NCI-H2029 treated with DMSO at 0.1 percent for 48 hours (cell line): ENCODE results near the gene LEMD1.
"Not testable (repeated sequence)": the region's sequence is repeated elsewhere in the genome, so short reads cannot be mapped to it uniquely, and the experiment has no call there.

Experiments
- DNase-seq: peaks from one replicate; lab custom pipeline; 2025; lab: John Stamatoyannopoulos, UW

The LEMD1 gene

DNA sequence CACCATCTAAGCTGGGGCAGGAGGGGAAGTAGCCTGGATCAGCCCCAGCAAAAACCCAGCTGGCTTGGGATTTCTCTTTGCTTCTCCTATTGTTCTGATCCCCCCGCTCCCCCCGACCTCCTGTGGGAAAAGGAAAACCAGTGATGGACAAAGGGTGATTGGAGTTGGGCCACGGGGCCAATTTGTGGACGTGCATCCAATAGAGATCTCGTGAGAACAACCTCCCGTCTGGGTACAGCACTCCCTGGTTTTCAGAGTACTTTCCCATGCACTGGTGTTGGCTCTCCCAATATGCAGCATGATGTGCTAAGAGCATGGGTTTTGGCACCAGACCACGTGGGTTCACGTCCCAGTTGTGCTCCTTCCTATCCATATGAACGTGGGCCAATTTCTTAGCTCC lies 25.0 kb upstream of the LEMD1 start:
- no peak for DNase-seq

- DNase-seq, result no peak
These were observed 23.7 kb upstream of the LEMD1 start for GRCh38 chr1:205445646-205445935.

DNA sequence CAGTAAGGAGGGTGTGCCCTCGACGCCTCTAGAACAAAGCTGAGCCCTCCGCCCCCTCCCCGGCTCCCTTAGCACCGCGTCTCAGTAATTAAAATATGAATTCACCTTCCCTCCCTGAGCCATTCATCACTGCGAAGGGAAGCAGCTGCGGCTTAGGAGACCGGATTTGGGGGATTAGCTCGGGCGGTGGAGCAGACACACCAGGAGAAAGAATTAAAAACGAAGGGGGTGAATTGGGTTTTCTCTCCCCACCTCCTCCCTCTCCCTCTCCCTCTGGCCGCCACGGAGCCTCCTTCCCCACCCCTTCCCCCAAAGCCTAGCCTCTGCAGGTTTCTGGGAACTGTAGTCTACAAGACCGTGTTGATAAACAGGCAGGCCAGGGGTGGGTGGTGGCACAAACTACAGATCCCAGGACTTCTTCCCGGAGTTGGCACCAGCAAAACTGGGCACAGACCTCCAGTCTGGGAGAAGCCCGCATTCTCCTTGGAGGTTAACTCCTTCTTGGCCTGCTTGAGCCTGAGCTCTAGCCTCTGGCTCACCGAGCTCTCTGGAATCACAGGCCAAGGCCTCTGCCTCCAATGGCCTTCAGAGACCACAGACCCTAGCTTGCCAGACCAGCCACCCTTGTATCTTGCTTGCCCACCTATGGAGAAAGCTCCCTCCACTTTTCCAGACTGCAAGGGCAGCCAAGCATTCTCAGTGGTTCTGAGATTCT lies 23.2 kb upstream of the LEMD1 start:
- DNase-seq, result no peak

- no peak for DNase-seq
These were observed 22.6 kb upstream of the LEMD1 start for GRCh38 chr1:205444300-205444930.

DNA sequence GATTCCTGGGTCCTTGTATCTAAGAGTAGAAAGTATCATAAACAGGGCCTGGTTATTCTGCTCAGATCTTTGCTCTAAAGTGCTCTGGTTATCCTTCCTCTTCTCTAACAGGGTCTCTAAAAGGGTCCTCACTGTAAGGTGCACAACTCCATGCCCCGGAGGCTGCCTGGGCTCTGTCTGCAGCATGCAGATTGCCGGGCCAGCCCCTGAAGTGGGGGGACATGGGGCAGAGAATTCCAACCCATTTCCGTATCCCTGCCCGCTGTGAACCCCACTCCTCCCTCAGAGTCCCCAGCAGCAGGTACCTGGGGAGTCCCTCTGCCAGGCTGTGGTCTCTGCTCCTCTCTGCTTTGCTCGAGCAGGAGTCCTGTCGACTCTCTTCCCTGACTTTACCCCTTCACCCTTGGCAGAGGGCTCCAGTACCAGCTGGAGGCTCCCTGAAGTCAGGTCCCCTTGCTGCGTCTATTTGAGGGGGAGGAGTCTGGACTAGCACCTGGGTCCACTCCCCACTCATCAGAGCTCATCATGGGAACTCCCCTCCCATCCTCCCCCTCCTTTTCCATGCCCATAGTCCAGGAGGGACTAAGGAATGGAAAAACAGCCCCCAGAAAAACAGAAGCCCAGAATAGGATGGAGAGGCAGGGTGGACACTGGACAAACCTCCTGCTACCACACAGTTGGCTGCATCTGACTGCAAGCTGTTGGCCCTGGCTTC lies 21.9 kb upstream of the LEMD1 start:
- no peak for DNase-seq

DNA sequence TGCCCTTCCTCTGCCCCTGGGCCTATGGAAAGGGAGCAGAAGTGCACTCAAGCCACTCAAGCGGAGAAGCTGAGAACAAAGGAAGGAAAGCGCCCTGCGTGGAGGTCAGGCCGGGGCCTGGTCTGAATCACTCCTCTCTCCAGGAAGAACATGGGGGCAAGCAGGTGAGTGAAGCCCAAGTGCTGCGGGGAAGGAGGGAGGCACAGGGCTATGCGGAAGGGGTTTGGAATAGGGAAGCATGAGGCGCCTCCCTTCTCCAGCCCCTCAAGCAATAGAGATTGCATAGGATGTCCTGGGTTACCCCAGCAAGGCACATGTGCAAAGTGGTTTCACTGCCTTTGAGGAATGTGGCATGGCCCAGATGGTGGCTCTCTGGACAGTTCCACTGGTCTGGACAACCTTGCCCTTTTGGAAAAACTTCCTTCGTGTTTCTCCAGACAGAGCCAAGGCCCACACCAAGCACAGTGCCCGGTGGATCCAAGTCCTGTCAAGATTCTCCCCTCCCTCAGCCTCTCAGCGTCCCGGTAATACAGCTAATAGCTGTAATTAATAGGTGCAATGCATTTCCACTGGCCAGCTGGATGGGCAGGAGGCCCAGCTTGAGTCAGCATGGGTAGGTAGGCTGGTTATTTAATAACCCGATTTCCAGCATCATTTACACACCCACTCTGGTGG lies 20.3 kb upstream of the LEMD1 start:
- peak; percentile 45 for DNase-seq

- DNase-seq, result no peak
These were observed 19.8 kb upstream of the LEMD1 start for GRCh38 chr1:205441716-205442050.

DNA sequence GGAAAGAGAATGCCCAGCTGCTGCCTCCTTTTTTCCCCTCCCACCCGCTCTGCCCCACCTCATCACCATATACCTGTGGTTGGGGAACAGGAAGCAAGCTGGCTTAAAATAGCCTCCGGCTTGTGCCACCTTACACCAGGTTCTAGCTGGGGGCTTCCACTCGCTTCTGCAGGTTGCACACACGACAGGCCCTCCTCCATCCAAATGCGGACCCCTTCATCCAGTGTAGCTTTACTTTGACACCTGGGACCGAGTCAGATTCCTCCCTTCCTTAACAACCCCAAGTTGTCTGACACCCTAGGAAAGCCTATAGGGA lies 19.4 kb upstream of the LEMD1 start:
- no peak for DNase-seq

DNA sequence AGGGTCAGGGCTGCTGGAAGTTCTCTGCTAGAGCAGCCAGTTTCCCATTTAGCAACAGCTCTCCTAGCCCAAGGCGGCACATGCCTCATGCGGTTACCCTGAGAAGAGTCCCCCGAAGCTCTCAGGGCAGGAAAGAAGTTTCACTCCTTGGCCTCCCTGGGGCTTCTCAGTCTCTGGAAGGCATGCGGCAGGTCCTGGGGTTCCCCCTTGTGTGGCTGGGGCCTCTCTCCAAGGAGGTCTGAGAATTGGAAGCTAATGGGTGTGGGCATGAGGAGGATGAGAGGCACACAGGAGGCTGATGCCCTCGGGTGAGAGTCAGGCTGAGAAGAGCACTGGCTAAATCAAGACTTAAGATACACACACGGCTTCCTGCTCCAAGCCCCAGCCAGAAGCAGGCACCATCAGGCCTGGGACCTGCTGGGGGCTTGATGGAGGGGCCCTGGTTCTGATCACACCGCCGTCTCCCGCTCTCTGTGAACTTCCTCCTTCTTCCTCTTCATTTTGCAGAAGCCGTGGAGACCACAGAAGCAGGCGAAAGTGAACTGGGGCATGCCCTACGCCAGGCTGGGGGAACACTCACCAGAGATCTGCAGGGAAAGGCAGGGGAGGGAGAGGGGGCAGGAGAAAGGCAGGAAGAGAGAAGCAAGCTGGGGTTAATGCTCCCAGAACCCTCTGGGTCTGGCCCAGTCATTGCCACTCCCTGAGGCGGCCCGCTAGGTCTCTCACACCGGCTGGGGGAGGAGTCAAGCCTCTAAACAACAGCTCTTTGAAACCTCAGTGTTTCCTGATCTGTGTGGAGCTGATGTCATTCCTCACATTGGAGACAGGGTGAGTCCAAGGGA lies 18.8 kb upstream of the LEMD1 start:
- peak; percentile 80 for DNase-seq

DNA sequence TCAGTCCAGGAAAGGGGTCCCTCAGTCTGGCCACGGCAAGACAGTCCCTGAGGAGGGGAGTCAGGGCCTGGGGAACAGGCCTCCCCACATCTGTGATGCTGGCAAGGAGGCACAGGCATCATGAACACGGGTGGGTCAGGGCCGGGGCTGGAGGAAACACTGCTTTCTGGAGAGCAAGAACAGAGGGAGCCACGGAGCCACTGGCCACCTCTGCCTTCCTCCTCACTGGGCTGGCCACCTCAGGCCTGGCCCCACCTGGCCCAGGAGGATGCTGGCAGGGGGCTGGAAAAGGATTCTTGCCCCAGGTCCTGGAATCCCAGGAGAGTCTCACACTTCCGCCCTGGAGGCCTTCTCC lies 18.2 kb upstream of the LEMD1 start:
- no peak for DNase-seq

DNA sequence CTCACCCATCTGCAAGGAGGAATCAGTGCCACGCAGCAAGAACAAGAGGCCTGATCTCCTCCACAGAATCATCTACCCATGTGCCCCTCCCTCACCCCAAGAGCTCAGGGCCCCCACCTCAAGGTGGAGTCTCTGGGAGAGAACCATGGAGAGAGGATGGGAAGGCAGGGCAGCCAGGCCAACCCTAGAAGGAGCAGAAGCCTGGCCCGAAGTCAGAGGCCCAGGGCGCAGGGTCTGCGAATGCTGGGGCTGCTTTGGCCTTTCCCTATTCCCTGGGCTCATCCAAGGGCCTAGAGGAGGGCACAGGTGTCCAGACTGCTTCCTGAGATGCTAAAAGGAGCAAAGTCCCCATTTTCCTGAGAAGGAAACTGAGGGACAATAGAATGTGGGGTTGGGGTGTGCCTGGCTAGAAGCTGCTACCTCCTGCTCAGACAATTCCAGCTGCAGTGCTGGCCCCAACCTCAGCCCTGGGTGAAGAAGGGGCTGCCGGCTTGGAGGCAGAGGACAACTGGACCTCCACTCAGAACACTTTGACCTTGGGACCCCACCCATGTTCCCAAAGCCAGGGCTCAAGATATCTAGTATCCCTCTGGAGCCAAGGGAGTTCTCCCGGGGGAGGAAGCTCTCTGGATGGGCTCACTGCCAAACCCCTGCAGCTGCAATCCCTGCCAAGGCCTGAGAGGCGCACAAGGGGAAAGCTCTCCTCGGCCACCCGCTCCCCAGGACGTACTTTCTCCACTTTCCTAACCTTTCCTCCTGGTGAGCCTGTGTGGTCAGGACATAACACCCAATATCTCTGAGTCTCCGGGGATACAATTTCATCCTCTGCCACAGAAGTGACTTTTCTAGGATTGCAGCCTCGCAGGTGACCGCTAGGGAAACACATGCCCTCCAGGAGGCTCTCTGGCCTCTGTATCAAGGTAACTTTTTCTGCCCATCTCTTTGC lies 16.6 kb upstream of the LEMD1 start:
- peak; percentile 66 for DNase-seq

- no peak for DNase-seq
These were observed 15.7 kb upstream of the LEMD1 start for GRCh38 chr1:205437570-205437969.

DNA sequence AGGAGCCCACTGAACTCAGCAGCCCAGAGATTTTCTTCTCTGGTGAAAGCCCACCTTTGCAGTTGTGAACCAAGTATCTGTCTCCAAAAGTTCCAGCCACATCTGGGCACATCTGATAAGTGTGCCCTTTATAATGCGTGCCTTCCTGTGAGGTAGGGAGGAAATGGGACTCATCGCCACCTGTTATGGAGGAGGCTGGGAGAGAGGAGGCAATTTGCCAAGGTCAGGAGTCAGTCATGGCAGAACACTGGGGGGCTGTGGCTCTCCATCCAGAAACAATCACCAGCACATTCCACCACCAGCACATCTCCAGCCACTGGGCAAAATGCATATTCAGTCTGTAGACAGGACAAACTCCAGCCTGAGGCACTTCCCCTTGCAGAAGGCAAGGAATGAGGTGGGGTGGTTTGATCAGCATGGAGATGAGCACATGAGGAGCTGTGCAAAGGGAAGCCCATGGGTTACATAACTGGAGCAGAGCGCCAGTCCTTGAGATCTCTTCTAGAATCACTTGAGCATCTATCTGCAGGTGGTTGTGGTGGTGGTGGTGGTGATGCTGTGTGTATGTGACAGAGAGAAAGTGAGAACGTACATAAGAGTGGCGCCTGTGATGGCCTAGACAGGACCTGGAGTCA lies 15.0 kb upstream of the LEMD1 start:
- peak; percentile 14 for DNase-seq

GRCh38 chr1:205435578-205436573 lies 14.0 kb upstream of the LEMD1 start:
- no peak for DNase-seq

DNA sequence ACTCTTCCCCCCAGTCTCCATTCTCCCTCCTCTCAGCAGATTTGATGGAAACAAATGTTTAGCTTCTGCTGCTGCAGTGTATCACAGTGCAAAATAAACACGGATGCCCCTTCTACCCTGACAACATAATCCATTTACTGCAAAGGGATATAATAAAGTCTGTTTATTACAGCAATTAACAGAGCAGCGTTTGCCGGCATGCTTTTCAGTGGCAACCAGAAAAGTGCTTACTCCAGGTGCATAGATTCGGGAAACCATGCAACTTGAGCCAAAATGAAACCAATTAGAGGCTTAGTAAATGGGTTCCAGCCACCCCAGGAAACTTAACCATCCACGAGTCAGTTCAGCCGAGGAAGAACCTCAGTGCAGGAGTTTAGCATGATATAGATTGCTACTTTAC lies 12.9 kb upstream of the LEMD1 start:
- no peak for DNase-seq

GRCh38 chr1:205432692-205433091 lies 10.8 kb upstream of the LEMD1 start:
- not testable (repeated sequence) for DNase-seq

GRCh38 chr1:205432116-205432515 lies 10.3 kb upstream of the LEMD1 start:
- no peak for DNase-seq

GRCh38 chr1:205430696-205431305 lies 8.9 kb upstream of the LEMD1 start:
- peak; percentile 31 for DNase-seq
